ENCODE measurements around the gene CPN1.

Gene CPN1

GRCh38 chr10:100072514-100072913 lies 9.2 kb downstream of the CPN1 start:
- no peak overlapping the region for H2AK5ac ChIP-seq (ENCODE audit: low read depth, low read length)
- no peaks in the 10 kb centered on the region for H3K79me1 ChIP-seq (ENCODE audit: low read depth, low read length)
- no peak overlapping the region for H2AFZ ChIP-seq (ENCODE audit: low read length)
- no peak overlapping the region for H2BK5ac ChIP-seq (ENCODE audit: low read length)
- no peak overlapping the region for H3K4me2 ChIP-seq (ENCODE audit: insufficient read depth, low read length, poor library complexity, severe bottlenecking)
- H4K91ac ChIP-seq (ENCODE audit: low read depth, low read length, poor library complexity) = no peak overlapping the region
- no peak overlapping the region for H3K4me3 ChIP-seq (ENCODE audit: low read length in 2 of 2)
- H3K4ac ChIP-seq (ENCODE audit: low read length) = no peak overlapping the region
- H3K9me3 ChIP-seq (replicated peaks in 1 of 2; ENCODE audit: control insufficient read depth in 2 of 2, insufficient read depth in 1 of 2, low read depth in 1 of 2, low read length in 2 of 2) = no peaks in the 10 kb centered on the region
- H3K14ac ChIP-seq (ENCODE audit: low read length) = no peak overlapping the region
- H3K23ac ChIP-seq (ENCODE audit: low read depth, low read length, poor library complexity) = no peak overlapping the region
- no peak overlapping the region for H2BK15ac ChIP-seq (ENCODE audit: low read length)
- H3K36me3 ChIP-seq (replicated peaks in 1 of 2; ENCODE audit: control insufficient read depth in 2 of 2, insufficient read depth in 2 of 2, low read length in 2 of 2) = no peaks in the 10 kb centered on the region
- no peak for DNase-seq (ENCODE audit: low spot score)
- H3K27ac ChIP-seq (replicated peaks; ENCODE audit: low read length) = no peak overlapping the region
- H3K9ac ChIP-seq (ENCODE audit: low read depth, low read length, poor library complexity) = no peak overlapping the region
- no peak overlapping the region for H4K8ac ChIP-seq (ENCODE audit: low read depth, low read length)
- H2BK120ac ChIP-seq (ENCODE audit: low read depth, low read length) = no peak overlapping the region
- no peaks in the 10 kb centered on the region for H3K27me3 ChIP-seq (ENCODE audit: control insufficient read depth in 3 of 3, insufficient read depth in 3 of 3, low read depth in 1 of 3, low read length in 3 of 3)
- H3K18ac ChIP-seq (ENCODE audit: low read length) = no peak overlapping the region
- H3K4me1 ChIP-seq (ENCODE audit: control insufficient read depth in 2 of 2, insufficient read depth in 1 of 2, low read depth in 1 of 2, low read length in 2 of 2) = no peaks in the 10 kb centered on the region
- H2BK12ac ChIP-seq (ENCODE audit: low read length) = no peak overlapping the region

- no peak overlapping the region for H3K23ac ChIP-seq (ENCODE audit: low read depth, low read length, poor library complexity)
- no peak overlapping the region for H3K27ac ChIP-seq (replicated peaks; ENCODE audit: low read length)
- H2BK120ac ChIP-seq (ENCODE audit: low read depth, low read length) = no peak overlapping the region
- H2AFZ ChIP-seq (ENCODE audit: low read length) = no peak overlapping the region
- no peak overlapping the region for H4K91ac ChIP-seq (ENCODE audit: low read depth, low read length, poor library complexity)
- no peak overlapping the region for H3K4me3 ChIP-seq (ENCODE audit: low read length in 2 of 2)
- WGBS, 2 donors (ENCODE audit: extremely low coverage in 2 of 2, insufficient read length in 2 of 2, insufficient replicate concordance in 1 of 2) = no CpG with 5 or more reads among the region's 2 CpGs
- no peaks in the 10 kb centered on the region for H3K27me3 ChIP-seq (ENCODE audit: control insufficient read depth in 3 of 3, insufficient read depth in 3 of 3, low read depth in 1 of 3, low read length in 3 of 3)
- no peak for DNase-seq (ENCODE audit: low spot score)
- H3K9me3 ChIP-seq (replicated peaks in 1 of 2; ENCODE audit: control insufficient read depth in 2 of 2, insufficient read depth in 1 of 2, low read depth in 1 of 2, low read length in 2 of 2) = no peaks in the 10 kb centered on the region
- H3K4me1 ChIP-seq (ENCODE audit: control insufficient read depth in 2 of 2, insufficient read depth in 1 of 2, low read depth in 1 of 2, low read length in 2 of 2) = no peaks in the 10 kb centered on the region
- H3K4me2 ChIP-seq (ENCODE audit: insufficient read depth, low read length, poor library complexity, severe bottlenecking) = no peak overlapping the region
- no peak overlapping the region for H2AK5ac ChIP-seq (ENCODE audit: low read depth, low read length)
- no peak overlapping the region for H2BK12ac ChIP-seq (ENCODE audit: low read length)
- no peak overlapping the region for H4K8ac ChIP-seq (ENCODE audit: low read depth, low read length)
- no peaks in the 10 kb centered on the region for H3K79me1 ChIP-seq (ENCODE audit: low read depth, low read length)
- H3K14ac ChIP-seq (ENCODE audit: low read length) = no peak overlapping the region
- no peak overlapping the region for H3K9ac ChIP-seq (ENCODE audit: low read depth, low read length, poor library complexity)
- H3K18ac ChIP-seq (ENCODE audit: low read length) = no peak overlapping the region
- no peaks in the 10 kb centered on the region for H3K36me3 ChIP-seq (replicated peaks in 1 of 2; ENCODE audit: control insufficient read depth in 2 of 2, insufficient read depth in 2 of 2, low read length in 2 of 2)
- no peak overlapping the region for H2BK5ac ChIP-seq (ENCODE audit: low read length)
- H3K4ac ChIP-seq (ENCODE audit: low read length) = no peak overlapping the region
- no peak overlapping the region for H2BK15ac ChIP-seq (ENCODE audit: low read length)
Measured at GRCh38 chr10:100071529-100071928, 10.1 kb downstream of the CPN1 start.

- Histone ChIP-seq H2BK5ac (ENCODE audit: low read length) (no peak overlapping the region), H3K9me3 (replicated peaks in 1 of 2; ENCODE audit: control insufficient read depth in 2 of 2, insufficient read depth in 1 of 2, low read depth in 1 of 2, low read length in 2 of 2) (no peaks in the 10 kb centered on the region), H3K4ac (ENCODE audit: low read length) (no peak overlapping the region), H3K4me1 (ENCODE audit: control insufficient read depth in 2 of 2, insufficient read depth in 1 of 2, low read depth in 1 of 2, low read length in 2 of 2) (no peaks in the 10 kb centered on the region), H3K14ac (ENCODE audit: low read length) (no peak overlapping the region), H4K91ac (ENCODE audit: low read depth, low read length, poor library complexity) (no peak overlapping the region), H3K9ac (ENCODE audit: low read depth, low read length, poor library complexity) (no peak overlapping the region), H3K79me1 (ENCODE audit: low read depth, low read length) (no peaks in the 10 kb centered on the region), H3K4me3 (ENCODE audit: low read length in 2 of 2) (no peak overlapping the region), H4K8ac (ENCODE audit: low read depth, low read length) (no peak overlapping the region), H2AK5ac (ENCODE audit: low read depth, low read length) (no peak overlapping the region), H3K18ac (ENCODE audit: low read length) (no peak overlapping the region), H3K27me3 (ENCODE audit: control insufficient read depth in 3 of 3, insufficient read depth in 3 of 3, low read depth in 1 of 3, low read length in 3 of 3) (no peaks in the 10 kb centered on the region), H3K4me2 (ENCODE audit: insufficient read depth, low read length, poor library complexity, severe bottlenecking) (no peak overlapping the region), H2AFZ (ENCODE audit: low read length) (no peak overlapping the region), H3K23ac (ENCODE audit: low read depth, low read length, poor library complexity) (no peak overlapping the region), H2BK12ac (ENCODE audit: low read length) (no peak overlapping the region), H3K27ac (replicated peaks; ENCODE audit: low read length) (no peak overlapping the region), H3K36me3 (replicated peaks in 1 of 2; ENCODE audit: control insufficient read depth in 2 of 2, insufficient read depth in 2 of 2, low read length in 2 of 2) (no peaks in the 10 kb centered on the region), H2BK120ac (ENCODE audit: low read depth, low read length) (no peak overlapping the region), H2BK15ac (ENCODE audit: low read length) (no peak overlapping the region)
- DNase-seq (ENCODE audit: low spot score) = no peak
- no CpG with 5 or more reads among the region's 1 CpG for WGBS, 2 donors (ENCODE audit: extremely low coverage in 2 of 2, insufficient read length in 2 of 2, insufficient replicate concordance in 1 of 2)
Measured at GRCh38 chr10:100067466-100067865, 14.2 kb downstream of the CPN1 start.

- DNase-seq (ENCODE audit: low spot score) = no peak
Measured at GRCh38 chr10:100065084-100065660, 16.5 kb downstream of the CPN1 start.

More at GRCh38 chr10:100065084-100065660, 16.5 kb downstream of the CPN1 start:
- Histone ChIP-seq H3K27me3 (ENCODE audit: control insufficient read depth in 3 of 3, insufficient read depth in 3 of 3, low read depth in 1 of 3, low read length in 3 of 3) (no peaks in the 10 kb centered on the region), H3K79me1 (ENCODE audit: low read depth, low read length) (no peaks in the 10 kb centered on the region), H3K14ac (ENCODE audit: low read length) (no peak overlapping the region), H3K18ac (ENCODE audit: low read length) (no peak overlapping the region), H3K4me1 (ENCODE audit: control insufficient read depth in 2 of 2, insufficient read depth in 1 of 2, low read depth in 1 of 2, low read length in 2 of 2) (no peaks in the 10 kb centered on the region), H4K8ac (ENCODE audit: low read depth, low read length) (no peak overlapping the region), H2AK5ac (ENCODE audit: low read depth, low read length) (no peak overlapping the region), H2BK12ac (ENCODE audit: low read length) (no peak overlapping the region), H3K4me2 (ENCODE audit: insufficient read depth, low read length, poor library complexity, severe bottlenecking) (no peak overlapping the region), H4K91ac (ENCODE audit: low read depth, low read length, poor library complexity) (no peak overlapping the region), H2BK5ac (ENCODE audit: low read length) (no peak overlapping the region), H3K27ac (replicated peaks; ENCODE audit: low read length) (no peak overlapping the region), H3K4ac (ENCODE audit: low read length) (no peak overlapping the region), H3K9ac (ENCODE audit: low read depth, low read length, poor library complexity) (no peak overlapping the region), H3K36me3 (replicated peaks in 1 of 2; ENCODE audit: control insufficient read depth in 2 of 2, insufficient read depth in 2 of 2, low read length in 2 of 2) (no peaks in the 10 kb centered on the region), H3K23ac (ENCODE audit: low read depth, low read length, poor library complexity) (no peak overlapping the region), H2AFZ (ENCODE audit: low read length) (no peak overlapping the region), H2BK120ac (ENCODE audit: low read depth, low read length) (no peak overlapping the region), H2BK15ac (ENCODE audit: low read length) (no peak overlapping the region), H3K4me3 (ENCODE audit: low read length in 2 of 2) (no peak overlapping the region), H3K9me3 (replicated peaks in 1 of 2; ENCODE audit: control insufficient read depth in 2 of 2, insufficient read depth in 1 of 2, low read depth in 1 of 2, low read length in 2 of 2) (no peaks in the 10 kb centered on the region)
- whole genome bisulfite sequencing, 2 donors (ENCODE audit: extremely low coverage in 2 of 2, insufficient read length in 2 of 2, insufficient replicate concordance in 1 of 2) = no CpG with 5 or more reads among the region's 23 CpGs

All from neuronal stem cell (in vitro differentiated cells).